ENCODE measurements around the gene TMEM175.

DNA sequence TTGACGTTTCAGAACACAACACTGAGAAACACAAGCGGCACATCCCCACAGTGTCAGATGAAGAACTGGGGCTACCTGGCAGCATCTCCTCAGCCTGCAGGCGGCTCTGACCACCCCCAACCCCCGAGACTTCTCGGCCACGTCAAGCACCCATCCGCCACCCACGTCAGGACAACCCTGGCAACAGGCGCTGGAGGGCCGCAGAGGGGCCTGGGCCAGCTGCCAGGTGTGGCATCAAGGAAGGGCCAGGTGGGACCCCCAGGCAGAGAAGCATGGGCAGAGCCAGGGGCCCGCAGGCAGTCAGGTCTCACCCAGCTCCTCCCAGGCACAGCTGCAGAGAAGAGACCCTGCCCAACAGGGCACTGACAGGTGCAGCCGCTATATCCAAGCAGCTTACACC, 22.4 kb upstream of the TMEM175 start:
- no peak for TF ChIP-seq CBX2 (IDR thresholded peaks at IDR 0.05; ENCODE audit: insufficient read depth, low read length, poor library complexity, severe bottlenecking)
- TF ChIP-seq TAF1 (IDR thresholded peaks at IDR 0.05; ENCODE audit: control insufficient read depth, extremely low read depth, insufficient read depth, low read length, severe bottlenecking): no peak
- TF ChIP-seq EP300 (IDR thresholded peaks at IDR 0.05; ENCODE audit: low read length): no peak
- TF ChIP-seq NFYB (IDR thresholded peaks at IDR 0.05; ENCODE audit: extremely low read depth, insufficient read length): no peak
- TF ChIP-seq HMBOX1 (IDR thresholded peaks at IDR 0.05): no peak
- no peak for TF ChIP-seq POLR2A (conservative IDR thresholded peaks at IDR 0.05)
- TF ChIP-seq, protein P1, sequence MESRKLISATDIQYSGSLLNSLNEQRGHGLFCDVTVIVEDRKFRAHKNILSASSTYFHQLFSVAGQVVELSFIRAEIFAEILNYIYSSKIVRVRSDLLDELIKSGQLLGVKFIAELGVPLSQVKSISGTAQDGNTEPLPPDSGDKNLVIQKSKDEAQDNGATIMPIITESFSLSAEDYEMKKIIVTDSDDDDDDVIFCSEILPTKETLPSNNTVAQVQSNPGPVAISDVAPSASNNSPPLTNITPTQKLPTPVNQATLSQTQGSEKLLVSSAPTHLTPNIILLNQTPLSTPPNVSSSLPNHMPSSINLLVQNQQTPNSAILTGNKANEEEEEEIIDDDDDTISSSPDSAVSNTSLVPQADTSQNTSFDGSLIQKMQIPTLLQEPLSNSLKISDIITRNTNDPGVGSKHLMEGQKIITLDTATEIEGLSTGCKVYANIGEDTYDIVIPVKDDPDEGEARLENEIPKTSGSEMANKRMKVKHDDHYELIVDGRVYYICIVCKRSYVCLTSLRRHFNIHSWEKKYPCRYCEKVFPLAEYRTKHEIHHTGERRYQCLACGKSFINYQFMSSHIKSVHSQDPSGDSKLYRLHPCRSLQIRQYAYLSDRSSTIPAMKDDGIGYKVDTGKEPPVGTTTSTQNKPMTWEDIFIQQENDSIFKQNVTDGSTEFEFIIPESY (CRISPR knock-in tag; IDR thresholded peaks at IDR 0.05): no peak
- no peak for TF ChIP-seq SPI1 (IDR thresholded peaks at IDR 0.05; ENCODE audit: borderline replicate concordance, low read depth, low read length)
- no peak for TF ChIP-seq ZNF609 (CRISPR knock-in tag; IDR thresholded peaks at IDR 0.05; ENCODE audit: borderline replicate concordance)
- TF ChIP-seq ZNF324 (CRISPR knock-in tag; IDR thresholded peaks at IDR 0.05): no peak
- no peak for TF ChIP-seq ZZZ3 (IDR thresholded peaks at IDR 0.05)
- TF ChIP-seq, protein P2, sequence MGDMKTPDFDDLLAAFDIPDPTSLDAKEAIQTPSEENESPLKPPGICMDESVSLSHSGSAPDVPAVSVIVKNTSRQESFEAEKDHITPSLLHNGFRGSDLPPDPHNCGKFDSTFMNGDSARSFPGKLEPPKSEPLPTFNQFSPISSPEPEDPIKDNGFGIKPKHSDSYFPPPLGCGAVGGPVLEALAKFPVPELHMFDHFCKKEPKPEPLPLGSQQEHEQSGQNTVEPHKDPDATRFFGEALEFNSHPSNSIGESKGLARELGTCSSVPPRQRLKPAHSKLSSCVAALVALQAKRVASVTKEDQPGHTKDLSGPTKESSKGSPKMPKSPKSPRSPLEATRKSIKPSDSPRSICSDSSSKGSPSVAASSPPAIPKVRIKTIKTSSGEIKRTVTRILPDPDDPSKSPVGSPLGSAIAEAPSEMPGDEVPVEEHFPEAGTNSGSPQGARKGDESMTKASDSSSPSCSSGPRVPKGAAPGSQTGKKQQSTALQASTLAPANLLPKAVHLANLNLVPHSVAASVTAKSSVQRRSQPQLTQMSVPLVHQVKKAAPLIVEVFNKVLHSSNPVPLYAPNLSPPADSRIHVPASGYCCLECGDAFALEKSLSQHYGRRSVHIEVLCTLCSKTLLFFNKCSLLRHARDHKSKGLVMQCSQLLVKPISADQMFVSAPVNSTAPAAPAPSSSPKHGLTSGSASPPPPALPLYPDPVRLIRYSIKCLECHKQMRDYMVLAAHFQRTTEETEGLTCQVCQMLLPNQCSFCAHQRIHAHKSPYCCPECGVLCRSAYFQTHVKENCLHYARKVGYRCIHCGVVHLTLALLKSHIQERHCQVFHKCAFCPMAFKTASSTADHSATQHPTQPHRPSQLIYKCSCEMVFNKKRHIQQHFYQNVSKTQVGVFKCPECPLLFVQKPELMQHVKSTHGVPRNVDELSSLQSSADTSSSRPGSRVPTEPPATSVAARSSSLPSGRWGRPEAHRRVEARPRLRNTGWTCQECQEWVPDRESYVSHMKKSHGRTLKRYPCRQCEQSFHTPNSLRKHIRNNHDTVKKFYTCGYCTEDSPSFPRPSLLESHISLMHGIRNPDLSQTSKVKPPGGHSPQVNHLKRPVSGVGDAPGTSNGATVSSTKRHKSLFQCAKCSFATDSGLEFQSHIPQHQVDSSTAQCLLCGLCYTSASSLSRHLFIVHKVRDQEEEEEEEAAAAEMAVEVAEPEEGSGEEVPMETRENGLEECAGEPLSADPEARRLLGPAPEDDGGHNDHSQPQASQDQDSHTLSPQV (IDR thresholded peaks at IDR 0.05): no peak

Data from K562 (cell line).